GM04504 (cell line): ENCODE measurements around the gene CREB3L2.
"Not testable (repeated sequence)": the region's sequence is repeated elsewhere in the genome, so short reads cannot be mapped to it uniquely, and the experiment has no call there.

ENCODE experiments used
- DNase-seq: peaks from one replicate; pipeline ENCODE4 v3.0.0-alpha.2; 2012; ENCODE audit warnings: low read depth

Gene CREB3L2

GRCh38 chr7:137836541-137836940, 165.3 kb downstream of the CREB3L2 start:
- no peak for DNase-seq

- no peak for DNase-seq
Measured at GRCh38 chr7:137836113-137836509, 165.8 kb downstream of the CREB3L2 start.

- DNase-seq = no peak
Measured at GRCh38 chr7:137835486-137836112, 166.3 kb downstream of the CREB3L2 start.

GRCh38 chr7:137834552-137834951, 167.3 kb downstream of the CREB3L2 start:
- DNase-seq = no peak

- not testable (repeated sequence) for DNase-seq
Measured at GRCh38 chr7:137832990-137833389, 168.9 kb downstream of the CREB3L2 start.

GRCh38 chr7:137832382-137832781, 169.5 kb downstream of the CREB3L2 start:
- no peak for DNase-seq

- not testable (repeated sequence) for DNase-seq
Measured at GRCh38 chr7:137831555-137831954, 170.3 kb downstream of the CREB3L2 start.

GRCh38 chr7:137829337-137829992, 172.4 kb downstream of the CREB3L2 start:
- DNase-seq = no peak

- no peak for DNase-seq
Measured at GRCh38 chr7:137828456-137828855, 173.4 kb downstream of the CREB3L2 start.

- DNase-seq = no peak
Measured at GRCh38 chr7:137825489-137825888, 176.4 kb downstream of the CREB3L2 start.
